Activated naive CD8-positive, alpha-beta T cell treated with anti-CD3 and anti-CD28 coated beads, Interleukin-2, amount 50 U/mL, for 24 hours (primary cell): Measurements from ENCODE around the gene SF1.

ENCODE experiments used
- ATAC-seq: fragments of 150-1000 bp; cut with Tn5 transposase; one replicate; pipeline ENCODE4 v1.10.0; 2021
- DNase-seq: peaks from one replicate; pipeline ENCODE4 v3.0.0; 2021
- H3K27ac Mint-ChIP-seq: one replicate; pipeline ENCODE4 v1.8.0; 2021; ENCODE audit warnings: mild to moderate bottlenecking, mixed read lengths
- H3K27me3 Mint-ChIP-seq: one replicate; pipeline ENCODE4 v1.8.0; 2021; ENCODE audit warnings: mixed read lengths
- H3K36me3 Mint-ChIP-seq: one replicate; pipeline ENCODE4 v1.8.0; 2021; ENCODE audit warnings: low read depth, mixed read lengths
- H3K4me1 Mint-ChIP-seq: one replicate; pipeline ENCODE4 v1.8.0; 2021; ENCODE audit warnings: mixed read lengths
- H3K4me3 Mint-ChIP-seq: one replicate; pipeline ENCODE4 v1.8.0; 2021; ENCODE audit warnings: mild to moderate bottlenecking, moderate library complexity, mixed read lengths
- H3K9me3 Mint-ChIP-seq: one replicate; pipeline ENCODE4 v1.8.0; 2021; ENCODE audit warnings: mixed read lengths

Gene SF1

DNA sequence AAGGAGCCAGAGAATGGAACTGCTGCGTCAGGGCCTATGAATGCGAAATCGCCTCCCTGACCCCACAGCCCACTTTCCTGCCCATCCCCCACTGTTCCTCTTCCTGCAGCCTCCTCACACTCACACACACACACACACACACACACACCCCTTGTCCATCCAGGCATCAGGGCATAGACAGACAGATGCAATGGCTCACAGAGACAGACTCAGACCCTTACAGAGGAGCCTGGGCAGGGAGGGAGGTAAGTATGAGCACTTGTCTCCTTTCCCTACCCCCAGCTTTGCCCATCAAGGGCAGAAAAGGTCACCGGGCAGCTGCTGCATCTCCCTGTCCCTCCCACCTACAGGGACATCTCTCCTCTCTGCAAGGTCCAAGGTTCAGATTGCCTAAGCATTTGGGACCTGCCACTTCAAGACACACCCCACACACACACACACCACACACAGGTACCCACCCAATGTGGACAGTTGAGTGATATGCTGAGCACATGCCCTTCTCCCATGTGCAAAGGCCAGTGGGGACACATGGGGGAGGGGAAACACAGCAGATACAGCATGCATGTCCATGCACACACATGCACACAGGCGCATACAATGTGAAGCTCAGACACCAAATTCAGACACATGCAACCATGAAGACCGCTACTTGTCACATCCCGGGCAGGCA, 53.3 kb downstream of the SF1 start:
- Mint-ChIP-seq H3K27ac (no peak overlapping the region), H3K9me3 (no peaks in the 10 kb centered on the region), H3K27me3 (peaks cover 20% of the 10 kb centered on the region), H3K4me1 (peaks cover 11% of the 10 kb centered on the region), H3K36me3 (no peaks in the 10 kb centered on the region), H3K4me3 (no peak overlapping the region)
- no peak for ATAC-seq
- no peak for DNase-seq

DNA sequence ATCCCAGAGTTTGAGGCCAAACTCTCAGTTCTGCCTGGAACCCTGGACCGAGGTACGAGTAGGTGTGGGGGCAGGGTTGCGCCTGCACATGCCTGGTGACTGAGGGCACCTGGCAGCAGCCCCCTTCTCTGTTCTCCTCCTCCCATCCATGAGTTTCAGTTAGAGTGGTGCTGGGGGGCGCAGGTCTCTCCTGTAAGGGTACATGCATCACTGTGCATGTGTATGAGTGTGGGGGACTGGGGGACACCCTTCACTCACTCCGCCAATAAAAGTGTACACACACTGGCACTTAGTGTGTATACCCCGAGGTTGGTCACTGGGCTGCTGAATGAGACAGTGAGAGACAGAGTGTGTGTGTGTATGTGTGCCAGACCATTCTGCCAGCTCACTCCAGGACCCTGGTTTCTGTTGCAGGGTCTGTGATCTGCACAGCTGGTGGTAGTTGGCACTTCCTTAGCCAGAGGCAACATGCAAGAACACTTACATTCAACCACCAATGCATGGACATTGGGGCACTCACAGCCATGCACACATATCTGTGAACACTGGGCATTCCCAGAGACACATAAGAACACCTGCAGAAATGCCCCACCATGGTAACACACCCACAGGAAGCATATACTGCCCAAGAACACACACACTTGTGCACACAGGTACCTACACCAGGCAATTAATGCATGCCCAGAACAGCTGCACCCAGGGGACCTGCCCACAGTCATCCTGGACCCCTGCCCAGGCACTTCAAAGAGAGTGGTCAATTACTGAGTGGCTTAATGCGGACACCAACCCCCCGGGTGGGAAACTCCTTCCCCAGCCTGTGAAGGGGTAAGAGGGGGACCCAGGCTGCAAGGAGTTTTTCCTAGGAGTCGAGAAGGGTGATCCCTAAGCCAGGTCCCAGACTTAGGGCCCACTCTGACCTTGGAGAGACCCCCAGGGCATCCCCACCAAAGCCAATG, 54.2 kb downstream of the SF1 start:
- ATAC-seq = no peak
- Mint-ChIP-seq H3K27me3 (peaks cover 23% of the 10 kb centered on the region), H3K27ac (peak overlapping the region; percentile 31), H3K9me3 (no peaks in the 10 kb centered on the region), H3K4me3 (peak overlapping the region; percentile 59), H3K36me3 (no peaks in the 10 kb centered on the region), H3K4me1 (peaks cover 11% of the 10 kb centered on the region)
- no peak for DNase-seq

DNA sequence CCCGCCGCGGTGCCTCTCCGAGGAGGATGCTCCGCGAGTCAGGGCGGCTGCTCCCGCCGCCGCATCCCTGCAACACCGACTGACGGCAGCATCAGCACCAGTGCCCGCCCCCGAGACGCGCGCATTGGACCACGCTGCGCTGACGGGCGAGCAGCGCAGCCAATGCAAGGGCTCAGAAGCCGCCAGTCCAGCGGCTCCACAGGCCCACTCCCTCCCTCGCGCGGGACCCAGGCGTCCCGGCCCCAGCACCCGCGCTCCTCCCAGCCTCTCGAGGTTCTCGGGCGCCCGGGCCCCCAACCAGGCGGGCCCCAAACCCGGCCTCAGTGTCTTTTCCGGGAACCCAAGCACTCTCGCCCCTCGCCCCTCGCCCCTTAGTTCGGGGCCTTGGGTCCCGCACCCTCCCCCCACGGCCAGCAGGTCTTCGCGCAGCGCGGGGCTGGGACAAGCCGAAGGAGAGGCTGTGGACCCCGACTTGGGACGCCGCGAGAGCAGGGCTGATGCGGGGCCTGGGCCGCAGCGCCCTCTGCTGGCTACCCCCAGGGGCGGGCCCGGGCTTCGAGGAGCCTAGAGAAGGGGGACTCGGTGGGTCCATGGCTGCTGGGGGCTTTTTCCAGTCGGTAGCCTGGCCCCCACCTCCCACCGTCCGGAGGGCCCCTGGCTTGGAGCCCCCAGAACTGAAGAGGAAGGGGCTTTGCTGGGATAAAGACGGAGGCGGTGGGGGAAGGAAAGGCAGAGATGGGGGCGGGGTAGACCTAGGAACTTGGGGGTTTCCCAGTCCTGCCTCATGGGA, 55.0 kb downstream of the SF1 start, which contains the start of gene NRXN2:
Gene NRXN2, minus strand, starts transcription at position 81 of the 790 bp plus-strand sequence. CDS start 9,498 bp downstream, outside the sequence.
- peaks cover 14% of the 10 kb centered on the region for H3K4me1 Mint-ChIP-seq
- peak within 1 kb of the TSS; percentile 59 for H3K4me3 Mint-ChIP-seq
- ATAC-seq = peak; percentile 98
- H3K9me3 Mint-ChIP-seq = no peaks in the 10 kb centered on the region
- H3K27ac Mint-ChIP-seq = peak within 1 kb of the TSS; percentile 31
- H3K36me3 Mint-ChIP-seq = no peaks in the 10 kb centered on the region
- H3K27me3 Mint-ChIP-seq = peaks cover 24% of the 10 kb centered on the region
- peak; percentile 87 for DNase-seq

DNA sequence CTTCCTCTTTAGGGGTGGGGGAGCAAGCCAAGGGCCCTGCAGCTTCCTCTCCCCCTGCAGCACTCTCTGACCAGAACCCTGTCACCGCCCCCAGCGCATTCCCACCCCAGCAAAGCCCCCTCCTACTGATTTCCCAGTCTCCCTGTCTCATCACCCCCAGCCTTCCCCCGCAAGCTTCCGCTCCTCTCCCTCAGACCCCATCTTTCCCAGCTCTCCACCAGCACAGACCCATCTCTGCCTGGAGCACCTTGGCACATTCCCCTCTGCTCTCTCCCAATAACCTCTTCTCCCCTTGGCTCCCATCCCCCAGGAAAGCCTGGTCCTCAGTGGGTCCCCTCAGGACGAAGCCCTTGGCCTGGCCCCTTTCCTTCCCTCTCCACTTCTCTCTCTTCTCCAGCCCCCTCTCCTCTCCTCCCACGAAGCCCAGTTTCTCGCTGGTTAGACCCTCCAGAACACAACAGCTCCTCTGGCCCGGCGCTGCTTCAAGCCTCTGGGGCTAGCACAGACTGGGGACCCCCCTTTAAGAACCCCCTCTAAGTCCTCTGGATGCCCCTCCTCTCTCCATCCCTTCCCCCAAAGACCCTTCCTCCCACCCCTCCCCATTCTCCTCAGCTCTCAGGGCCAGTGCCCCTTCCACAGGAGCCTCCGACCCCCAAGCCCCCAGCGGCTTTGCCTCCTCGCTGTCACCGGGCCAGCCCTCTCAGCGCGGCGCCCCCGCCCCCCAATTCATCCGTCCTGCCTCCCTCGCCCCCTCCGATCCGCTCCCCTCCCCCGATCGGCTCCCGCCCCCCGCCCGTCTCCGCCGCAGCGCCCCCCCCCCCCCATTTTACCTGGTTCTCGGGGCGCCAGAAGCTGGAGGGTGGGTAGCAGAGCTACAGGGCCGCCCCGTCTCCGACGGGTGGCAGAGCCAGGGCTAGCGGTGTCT, 55.9 kb downstream of the SF1 start:
- Mint-ChIP-seq H3K9me3 (no peaks in the 10 kb centered on the region), H3K27ac (no peak overlapping the region), H3K36me3 (no peaks in the 10 kb centered on the region), H3K27me3 (peaks cover 30% of the 10 kb centered on the region), H3K4me3 (peak overlapping the region; percentile 17), H3K4me1 (peaks cover 14% of the 10 kb centered on the region)
- DNase-seq = no peak
- ATAC-seq = no peak

DNA sequence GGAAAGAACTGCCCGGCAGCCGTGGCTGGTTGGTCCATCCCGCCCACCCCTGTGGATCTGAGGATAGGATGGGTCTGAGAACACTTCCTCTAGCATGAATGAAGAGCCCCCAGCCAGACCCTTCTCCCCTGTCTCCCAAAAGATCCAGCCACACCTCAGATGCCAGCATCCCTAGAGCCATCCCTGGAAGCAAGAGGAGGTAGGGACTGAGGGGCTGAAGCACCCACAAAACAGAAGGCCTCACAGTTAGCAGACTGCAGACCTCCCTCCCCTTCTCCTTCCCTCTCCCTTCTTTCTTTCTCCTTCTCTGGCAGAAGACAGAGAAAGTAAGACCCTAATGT, 57.0 kb downstream of the SF1 start:
- Mint-ChIP-seq H3K4me1 (peaks cover 15% of the 10 kb centered on the region), H3K27ac (no peak overlapping the region), H3K27me3 (peaks cover 37% of the 10 kb centered on the region), H3K9me3 (no peaks in the 10 kb centered on the region), H3K4me3 (no peak overlapping the region), H3K36me3 (no peaks in the 10 kb centered on the region)
- DNase-seq = no peak
- no peak for ATAC-seq

DNA sequence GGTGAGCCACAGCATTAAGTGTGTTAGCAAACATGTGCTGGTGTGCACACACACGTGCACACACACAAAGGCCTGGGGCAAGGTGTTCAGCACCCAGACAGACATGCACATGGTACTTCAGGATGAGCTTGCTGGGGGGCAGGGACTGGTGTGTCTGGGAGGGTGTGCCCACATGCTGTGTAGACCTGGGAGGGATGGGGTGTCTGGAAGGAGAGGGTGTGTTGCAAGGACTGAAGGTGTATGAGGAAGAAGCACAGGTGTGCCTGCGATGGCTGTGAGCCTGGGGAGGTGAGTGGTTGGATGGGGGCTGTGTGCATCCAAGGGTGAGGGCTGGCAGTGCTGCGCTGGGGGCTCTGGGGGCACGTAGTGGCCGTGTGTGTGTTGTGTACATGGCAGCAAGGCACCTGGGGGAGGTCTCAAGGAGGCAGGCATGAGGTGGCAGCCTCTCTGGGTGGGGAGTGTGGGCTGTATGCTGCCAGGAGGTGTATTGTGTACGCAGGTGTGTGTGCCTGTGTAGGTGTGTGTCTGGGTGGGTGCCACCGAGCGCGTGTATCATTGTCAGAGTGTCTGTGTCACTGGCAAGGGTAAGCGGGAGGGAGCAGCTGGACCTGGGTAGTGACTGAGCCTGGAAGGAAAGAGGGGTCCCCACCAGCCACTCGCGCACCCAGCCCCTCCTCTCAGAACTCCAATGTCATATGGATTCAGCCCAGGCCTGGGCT, 57.5 kb downstream of the SF1 start:
- no peaks in the 10 kb centered on the region for H3K36me3 Mint-ChIP-seq
- no peaks in the 10 kb centered on the region for H3K9me3 Mint-ChIP-seq
- ATAC-seq (no peak), DNase-seq (no peak)
- H3K4me3 Mint-ChIP-seq = no peak overlapping the region
- peaks cover 17% of the 10 kb centered on the region for H3K4me1 Mint-ChIP-seq
- no peak overlapping the region for H3K27ac Mint-ChIP-seq
- peaks cover 41% of the 10 kb centered on the region for H3K27me3 Mint-ChIP-seq

DNA sequence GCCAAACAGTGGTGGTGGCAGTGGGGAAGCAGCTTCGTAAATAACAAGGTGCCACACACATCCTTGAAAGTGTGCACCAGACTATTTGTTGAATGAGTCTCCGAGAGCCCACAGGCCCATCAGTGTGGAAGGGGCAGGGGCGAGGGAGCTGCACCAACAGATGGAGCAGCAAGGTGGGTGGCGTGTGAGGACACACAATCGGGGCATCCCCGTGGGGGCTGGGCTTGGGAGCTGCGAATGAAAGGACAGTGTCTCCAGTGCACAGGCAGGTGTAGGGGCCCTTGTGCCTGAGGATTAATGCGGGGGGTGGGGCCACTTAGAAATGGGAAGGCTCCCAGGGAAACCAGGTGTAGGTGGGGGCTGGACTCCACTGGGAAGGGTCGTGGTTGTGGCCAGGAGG, 58.2 kb downstream of the SF1 start:
- Mint-ChIP-seq H3K27me3 (peaks cover 45% of the 10 kb centered on the region), H3K9me3 (no peaks in the 10 kb centered on the region), H3K27ac (no peak overlapping the region), H3K4me1 (peaks cover 18% of the 10 kb centered on the region), H3K36me3 (no peaks in the 10 kb centered on the region), H3K4me3 (no peak overlapping the region)
- ATAC-seq (no peak), DNase-seq (no peak)

DNA sequence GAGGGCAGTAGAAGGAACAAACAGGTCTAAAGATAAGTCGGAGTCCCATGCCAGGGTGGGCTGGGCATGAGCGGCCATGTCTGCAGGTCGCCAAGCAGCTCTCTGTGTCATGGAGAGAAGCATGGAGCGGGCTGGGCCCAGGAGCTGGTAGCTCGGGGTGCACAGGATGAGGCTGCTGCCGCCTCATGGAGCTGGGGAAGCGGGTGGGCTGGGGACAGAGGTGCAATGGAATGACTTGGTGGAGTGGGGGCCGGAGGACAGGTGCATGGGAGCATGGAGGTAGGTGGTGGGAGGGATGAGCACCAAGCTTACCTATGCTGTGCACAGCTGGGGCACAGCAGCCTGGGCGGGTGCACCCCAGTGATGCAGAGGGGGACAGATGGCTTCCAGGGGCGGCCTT, 58.9 kb downstream of the SF1 start:
- DNase-seq (no peak), ATAC-seq (no peak)
- H3K27me3 Mint-ChIP-seq = peaks cover 52% of the 10 kb centered on the region
- H3K4me1 Mint-ChIP-seq = peaks cover 20% of the 10 kb centered on the region
- no peak overlapping the region for H3K27ac Mint-ChIP-seq
- H3K4me3 Mint-ChIP-seq = no peak overlapping the region
- H3K9me3 Mint-ChIP-seq = no peaks in the 10 kb centered on the region
- H3K36me3 Mint-ChIP-seq = no peaks in the 10 kb centered on the region

DNA sequence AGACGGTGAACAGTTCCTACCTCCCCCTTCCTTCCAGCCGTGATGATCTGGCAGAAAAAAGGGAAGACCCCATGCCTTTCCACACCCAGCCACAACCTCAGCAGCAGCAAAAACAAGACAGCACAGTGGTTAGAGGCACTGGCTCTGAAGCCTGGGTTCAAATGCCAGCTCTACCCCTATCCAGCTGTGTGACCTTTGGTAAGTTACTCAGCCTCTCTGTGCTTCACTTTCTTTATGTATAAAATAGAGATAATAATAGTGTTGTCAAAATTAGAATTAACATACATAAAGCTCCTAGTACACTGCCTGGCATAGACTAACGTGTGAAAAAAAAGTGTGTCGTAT, 59.6 kb downstream of the SF1 start:
- ATAC-seq (no peak), DNase-seq (no peak)
- peaks cover 18% of the 10 kb centered on the region for H3K4me1 Mint-ChIP-seq
- H3K27ac Mint-ChIP-seq = no peak overlapping the region
- H3K36me3 Mint-ChIP-seq = no peaks in the 10 kb centered on the region
- no peak overlapping the region for H3K4me3 Mint-ChIP-seq
- H3K27me3 Mint-ChIP-seq = peaks cover 59% of the 10 kb centered on the region
- H3K9me3 Mint-ChIP-seq = no peaks in the 10 kb centered on the region

DNA sequence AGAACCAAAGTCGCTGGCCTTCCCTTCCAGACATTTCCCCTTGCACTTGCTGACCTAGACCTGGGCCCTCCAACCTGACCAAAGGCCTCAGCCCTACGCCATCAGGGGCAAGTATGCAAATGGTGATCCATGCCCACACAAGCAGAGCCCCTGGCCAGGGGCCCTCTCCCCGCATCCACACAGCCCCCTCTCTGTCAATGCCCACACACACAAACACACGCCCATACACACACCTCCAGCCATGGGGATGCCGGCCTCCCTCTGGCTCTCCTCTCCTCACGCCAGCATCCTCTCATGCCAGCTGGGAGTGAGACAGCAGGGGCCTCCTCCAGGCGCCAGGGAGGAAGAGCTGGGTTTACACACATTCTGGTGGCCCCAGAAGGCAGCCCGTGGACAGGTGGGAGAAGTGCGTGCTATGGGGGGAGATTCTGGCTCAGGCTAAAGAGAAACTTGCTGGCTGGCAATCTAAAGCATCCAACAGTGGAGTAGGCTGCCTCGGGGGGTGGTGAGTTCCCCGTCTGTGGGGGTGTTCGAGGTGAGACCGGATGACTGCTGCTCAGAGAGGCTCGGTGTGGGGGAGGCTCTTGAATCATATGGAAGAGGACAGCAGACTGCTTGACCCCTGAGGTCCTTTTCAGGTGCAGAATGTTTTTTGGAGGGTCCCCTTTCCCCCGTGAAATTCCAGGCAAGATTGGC, 60.1 kb downstream of the SF1 start:
- H3K27ac Mint-ChIP-seq = no peak overlapping the region
- peaks cover 59% of the 10 kb centered on the region for H3K27me3 Mint-ChIP-seq
- DNase-seq (no peak), ATAC-seq (no peak)
- no peak overlapping the region for H3K4me3 Mint-ChIP-seq
- H3K4me1 Mint-ChIP-seq = peaks cover 15% of the 10 kb centered on the region
- H3K36me3 Mint-ChIP-seq = no peaks in the 10 kb centered on the region
- H3K9me3 Mint-ChIP-seq = no peaks in the 10 kb centered on the region

DNA sequence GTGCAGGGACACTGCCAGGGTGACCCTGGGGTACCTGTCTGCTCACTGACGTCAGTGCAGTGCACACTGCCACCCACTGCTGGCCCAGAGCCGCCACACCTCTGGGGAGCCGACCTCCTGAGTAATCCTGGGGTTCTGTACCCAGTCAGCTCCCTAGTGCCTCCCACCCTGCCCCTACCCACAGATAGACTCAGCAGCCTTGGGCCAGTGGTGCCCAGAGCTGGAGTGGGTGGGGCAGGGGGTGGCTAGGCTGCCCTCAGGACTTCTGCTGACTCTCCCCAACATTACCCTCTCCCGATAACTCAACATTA, 61.1 kb downstream of the SF1 start:
- DNase-seq = no peak
- ATAC-seq = no peak
- Mint-ChIP-seq H3K27me3 (peaks cover 59% of the 10 kb centered on the region), H3K4me1 (peaks cover 16% of the 10 kb centered on the region), H3K9me3 (no peaks in the 10 kb centered on the region), H3K36me3 (no peaks in the 10 kb centered on the region), H3K27ac (no peak overlapping the region), H3K4me3 (no peak overlapping the region)

DNA sequence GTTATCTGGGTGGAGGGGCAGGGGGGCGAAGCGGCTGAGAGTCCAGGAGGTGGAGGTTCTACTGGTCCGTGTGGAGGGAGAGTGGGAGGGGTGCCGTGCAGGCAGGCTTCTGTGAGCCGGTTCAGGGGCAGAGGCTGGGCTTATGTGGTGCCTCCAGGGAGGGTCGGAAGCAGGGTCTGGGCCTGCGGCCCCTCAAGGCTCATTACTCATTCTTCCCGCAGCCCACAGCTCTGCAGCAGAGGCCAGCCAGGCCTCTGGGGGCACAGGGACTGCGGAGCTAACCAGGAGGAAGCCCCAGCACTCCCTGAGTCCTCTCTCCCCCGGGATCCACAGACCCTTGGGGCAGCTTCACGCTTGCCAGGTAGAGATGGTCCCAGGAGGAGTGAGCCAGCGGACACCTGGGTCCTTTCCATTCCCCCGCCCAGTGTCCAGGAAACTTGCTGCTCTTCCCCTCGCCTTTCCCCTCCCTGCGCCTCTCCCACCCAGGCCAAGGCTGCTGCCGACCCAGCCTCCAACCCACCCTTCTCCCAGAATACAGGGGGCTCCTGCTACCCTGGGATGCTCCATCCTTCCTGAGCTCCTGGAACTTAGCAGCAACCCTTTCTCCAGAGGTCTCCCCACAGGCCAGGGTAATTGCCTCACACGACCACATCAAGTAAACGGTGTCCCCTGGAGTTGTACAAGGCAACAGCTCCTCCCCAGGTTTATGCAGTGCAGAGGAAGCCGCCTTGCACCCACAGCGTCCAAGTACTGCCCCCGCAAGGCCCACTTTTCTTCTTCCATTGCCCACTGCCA, 61.7 kb downstream of the SF1 start:
- Mint-ChIP-seq H3K9me3 (no peaks in the 10 kb centered on the region), H3K36me3 (no peaks in the 10 kb centered on the region), H3K4me1 (peaks cover 21% of the 10 kb centered on the region), H3K27me3 (peaks cover 59% of the 10 kb centered on the region), H3K27ac (no peak overlapping the region), H3K4me3 (no peak overlapping the region)
- DNase-seq (no peak), ATAC-seq (no peak)
